HCT116 (cell line): Measurements from ENCODE around the gene DGKG. TPM values are rescaled to one million over a fixed set of nuclear protein-coding genes. Genes with fewer than 3 reads are reported as not detected.

Experiments
- ATAC-seq: fragments of 200-7000 bp; cut with Tn5 transposase; 2 replicates; pipeline ENCODE4 v1.9.1; 2020; ENCODE audit warnings: mild to moderate bottlenecking, moderate library complexity
- BruUV-seq: library from RNA; stranded (reverse); fragments of 400-500 nt; replicated peaks from 2 replicates; lab custom pipeline; 2021; lab: Mats Ljungman, UMichigan
- CTCF ChIA-PET: fragments of 300-600 bp; sonication (Branson Sonifier 250); formaldehyde crosslinking; loops from one replicate; lab custom pipeline; 2021; ENCODE audit warnings: antibody characterized with exemption; lab: Charles Lee
- POLR2A ChIA-PET: fragments of 300-600, 350-600 bp; sonication (Branson Sonifier 250); formaldehyde crosslinking; loops from one replicate; lab custom pipeline; 2021; ENCODE audit warnings: antibody characterized with exemption; lab: Charles Lee
- RAD21 ChIA-PET, 2 experiments: fragments of 300-600 bp; sonication (Branson Sonifier 250); formaldehyde crosslinking; loops; one replicate each; lab custom pipeline; 2023; ENCODE audit warnings: low total read pairs in 2 of 2; ENCODE audit not compliant: uncharacterized antibody in 2 of 2, unreplicated experiment in 2 of 2, low non-redundant PET in 1 of 2; lab: Charles Lee
- DNase-seq: peaks from one replicate; pipeline ENCODE4 v3.0.0-alpha.2; 2010; ENCODE audit warnings: low read depth, low spot score
- H2AFZ ChIP-seq: fragments of 200-600 bp; shearing (Covaris generic), sonication (generic); 2 replicates; pipeline ENCODE4 v1.6.1; 2017; ENCODE audit warnings: low read depth, mixed run types, mixed read lengths, antibody characterized with exemption, low read length; ENCODE audit not compliant: poor library complexity, severe bottlenecking
- H3K27ac ChIP-seq: 2 replicates; pipeline ENCODE4 v1.5.1; 2012; ENCODE audit warnings: low read depth, low read length
- H3K27me3 ChIP-seq: fragments of 200-600 bp; sonication (generic); 2 replicates; pipeline ENCODE4 v1.6.1; 2016; ENCODE audit warnings: mixed run types, low read length, mixed read lengths; ENCODE audit not compliant: insufficient read depth
- H3K36me3 ChIP-seq, 2 experiments: fragments of 200-500 bp in 1 of 2; fragments of 200-600 bp in 1 of 2; sonication (Bioruptor generic) in 1 of 2; sonication (generic) in 1 of 2; 2 replicates each; pipeline versions ENCODE4 v1.5.1 to v1.6.1; 2014 to 2016; ENCODE audit warnings: low read length in 2 of 2, inconsistent platforms in 1 of 2, mixed read lengths in 1 of 2, mixed run types in 1 of 2; ENCODE audit not compliant: insufficient read depth in 2 of 2, control insufficient read depth in 1 of 2
- H3K4me1 ChIP-seq, 2 experiments: fragments of 200-600 bp in 1 of 2; sonication (generic) in 1 of 2; 2 replicates each; pipeline versions ENCODE4 v1.5.1 to v1.6.1; 2012 to 2017; ENCODE audit warnings: low read length in 2 of 2, inconsistent platforms in 1 of 2, mild to moderate bottlenecking in 1 of 2, mixed read lengths in 1 of 2, mixed run types in 1 of 2, moderate library complexity in 1 of 2; ENCODE audit not compliant: insufficient read depth in 2 of 2, control insufficient read depth in 1 of 2
- H3K4me2 ChIP-seq: fragments of 200-600 bp; sonication (generic); 2 replicates; pipeline ENCODE4 v1.6.1; 2017; ENCODE audit warnings: mixed run types, low read length, mixed read lengths
- H3K4me3 ChIP-seq, 2 experiments: fragments of 200-600 bp in 1 of 2; sonication (generic) in 1 of 2; replicated peaks in 1 of 2; 2 replicates each; pipeline ENCODE4 v1.5.1; 2011 to 2016; ENCODE audit warnings: low read length in 2 of 2, control low read depth in 1 of 2, low read depth in 1 of 2, mild to moderate bottlenecking in 1 of 2, mixed read lengths in 1 of 2, mixed run types in 1 of 2
- H3K79me2 ChIP-seq: fragments of 200-600 bp; sonication (generic); 2 replicates; pipeline ENCODE4 v1.6.1; 2017; ENCODE audit warnings: mild to moderate bottlenecking, mixed run types, low read length, moderate library complexity, mixed read lengths; ENCODE audit not compliant: insufficient read depth
- H3K9ac ChIP-seq: fragments of 200-600 bp; sonication (generic); 2 replicates; pipeline ENCODE4 v1.6.1; 2016; ENCODE audit warnings: low read length, mixed read lengths
- H3K9me2 ChIP-seq: fragments of 200-600 bp; sonication (generic), shearing (Covaris generic); 2 replicates; pipeline ENCODE4 v1.6.1; 2017; ENCODE audit warnings: mixed run types, mild to moderate bottlenecking, moderate library complexity; ENCODE audit not compliant: insufficient read depth
- H3K9me3 ChIP-seq, 2 experiments: fragments of 200-500 bp in 1 of 2; fragments of 200-600 bp in 1 of 2; sonication (Bioruptor generic) in 1 of 2; sonication (generic) in 1 of 2; 2 replicates each; pipeline ENCODE4 v1.6.1; 2014 to 2017; ENCODE audit warnings: low read length in 2 of 2, mixed read lengths in 2 of 2, inconsistent platforms in 1 of 2, low read depth in 1 of 2, mild to moderate bottlenecking in 1 of 2, mixed run types in 1 of 2, moderate library complexity in 1 of 2; ENCODE audit not compliant: control insufficient read depth in 1 of 2, insufficient read depth in 1 of 2
- H4K20me1 ChIP-seq: fragments of 200-600 bp; sonication (generic), shearing (Covaris generic); 2 replicates; pipeline ENCODE4 v1.6.1; 2017; ENCODE audit warnings: mixed run types, mild to moderate bottlenecking, moderate library complexity; ENCODE audit not compliant: insufficient read depth
- ATF3 ChIP-seq: IDR thresholded peaks from 2 replicates; pipeline ENCODE4 v1.6.1; 2012
- CBX3 ChIP-seq: IDR thresholded peaks from 2 replicates; pipeline ENCODE4 v1.6.1; 2012; ENCODE audit warnings: low read depth
- CEBPB ChIP-seq: IDR thresholded peaks from 2 replicates; pipeline ENCODE4 v1.6.1; 2012; ENCODE audit warnings: low read depth
- EGR1 ChIP-seq: IDR thresholded peaks from 2 replicates; pipeline ENCODE4 v1.6.1; 2012; ENCODE audit warnings: low read depth
- ELF1 ChIP-seq: IDR thresholded peaks from 2 replicates; pipeline ENCODE4 v1.6.1; 2012; ENCODE audit warnings: low read depth, borderline replicate concordance
- EZH2 ChIP-seq: fragments of 200-600 bp; sonication (generic); IDR thresholded peaks from 2 replicates; pipeline ENCODE4 v1.6.1; 2017; ENCODE audit warnings: antibody characterized with exemption, mixed run types
- FOSL1 ChIP-seq: IDR thresholded peaks from 2 replicates; pipeline ENCODE4 v1.6.1; 2012; ENCODE audit warnings: low read depth
- POLR2A ChIP-seq: IDR thresholded peaks from 2 replicates; pipeline ENCODE4 v1.7.0; 2011; ENCODE audit warnings: borderline replicate concordance; ENCODE audit not compliant: insufficient read depth, insufficient read length; ENCODE audit errors: extremely low read depth
- POLR2AphosphoS5 ChIP-seq: IDR thresholded peaks from 2 replicates; pipeline ENCODE4 v1.6.1; 2011; ENCODE audit warnings: mild to moderate bottlenecking, low read depth, low read length, moderate library complexity
- SIN3A ChIP-seq: IDR thresholded peaks from 2 replicates; pipeline ENCODE4 v1.6.1; 2012; ENCODE audit warnings: low read depth
- SRF ChIP-seq: IDR thresholded peaks from 2 replicates; pipeline ENCODE4 v1.6.1; 2012; ENCODE audit warnings: low read depth
- TCF7L2 ChIP-seq: IDR thresholded peaks from 2 replicates; pipeline ENCODE4 v1.7.0; 2011; ENCODE audit warnings: borderline replicate concordance, inconsistent platforms; ENCODE audit not compliant: insufficient read depth, insufficient read length; ENCODE audit errors: extremely low read depth
- YY1 ChIP-seq: IDR thresholded peaks from 2 replicates; pipeline ENCODE4 v1.6.1; 2011; ENCODE audit warnings: low read length, low read depth, moderate library complexity, mild to moderate bottlenecking; ENCODE audit not compliant: insufficient replicate concordance; ENCODE audit errors: extremely low read depth
- ZBTB33 ChIP-seq: IDR thresholded peaks from 2 replicates; pipeline ENCODE4 v1.6.1; 2011; ENCODE audit warnings: mild to moderate bottlenecking, low read length, moderate library complexity; ENCODE audit not compliant: insufficient replicate concordance; ENCODE audit errors: extremely low read depth
- ZNF274 ChIP-seq: fragments of 200-500 bp; sonication (Bioruptor generic); IDR thresholded peaks from 2 replicates; pipeline ENCODE4 v1.6.1; 2014; ENCODE audit warnings: mild to moderate bottlenecking, low read depth, low read length, inconsistent platforms
- intact Hi-C: fragments of 100-400 bp; cut with micrococcal nuclease; formaldehyde crosslinking; loops from 2 replicates; pipeline ENCODE4 v1.10.0; 2022
- total RNA-seq: library from RNA; stranded (reverse); gene quantifications from one replicate; pipeline ENCODE4 v1.2.1, GENCODE V29; 2021; ENCODE audit not compliant: unreplicated experiment
- TF ChIP-seq, protein P1 (sequence below): IDR thresholded peaks from 2 replicates; pipeline ENCODE4 v1.6.1; 2012
- TF ChIP-seq, protein P2 (sequence below): IDR thresholded peaks from 2 replicates; pipeline ENCODE4 v1.6.1; 2012; ENCODE audit warnings: low read depth

DGKG gene
- total RNA-seq, 1 experiment from 2014 or later: 4.8 TPM

GRCh38 chr3:186198442-186198841 is 163.6 kb downstream of the DGKG start:
- Histone ChIP-seq H3K79me2 (no peaks in the 10 kb centered on the region), H3K9ac (no peak overlapping the region), H2AFZ (no peak overlapping the region), H3K27me3 (no peaks in the 10 kb centered on the region), H3K4me3 (no peak overlapping the region), H3K9me2 (no peaks in the 10 kb centered on the region), H3K9me3 (no peaks in the 10 kb centered on the region), H3K4me2 (no peak overlapping the region), H4K20me1 (no peaks in the 10 kb centered on the region), H3K36me3 (no peaks in the 10 kb centered on the region), H3K27ac (no peak overlapping the region), H3K4me1 (no peaks in the 10 kb centered on the region)
- no TSS peak for BruUV-seq
- ATAC-seq (no peak), DNase-seq (no peak)
- ChIA-PET CTCF (no interaction called here), POLR2A (no interaction called here), RAD21 (no interaction called here)
- intact Hi-C loops: no loop called here
- TF ChIP-seq SIN3A: no peak
- no peak for TF ChIP-seq YY1
- TF ChIP-seq CBX3: no peak
- TF ChIP-seq CEBPB: no peak
- TF ChIP-seq ATF3: no peak
- TF ChIP-seq TCF7L2: no peak
- TF ChIP-seq EGR1: no peak
- TF ChIP-seq, protein P1, sequence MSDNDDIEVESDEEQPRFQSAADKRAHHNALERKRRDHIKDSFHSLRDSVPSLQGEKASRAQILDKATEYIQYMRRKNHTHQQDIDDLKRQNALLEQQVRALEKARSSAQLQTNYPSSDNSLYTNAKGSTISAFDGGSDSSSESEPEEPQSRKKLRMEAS: no peak
- TF ChIP-seq ZBTB33: no peak
- TF ChIP-seq ELF1: no peak
- TF ChIP-seq POLR2A: no peak
- TF ChIP-seq FOSL1: no peak
- no peak for TF ChIP-seq SRF
- TF ChIP-seq POLR2AphosphoS5: no peak
- TF ChIP-seq EZH2: no peak
- TF ChIP-seq, protein P2, sequence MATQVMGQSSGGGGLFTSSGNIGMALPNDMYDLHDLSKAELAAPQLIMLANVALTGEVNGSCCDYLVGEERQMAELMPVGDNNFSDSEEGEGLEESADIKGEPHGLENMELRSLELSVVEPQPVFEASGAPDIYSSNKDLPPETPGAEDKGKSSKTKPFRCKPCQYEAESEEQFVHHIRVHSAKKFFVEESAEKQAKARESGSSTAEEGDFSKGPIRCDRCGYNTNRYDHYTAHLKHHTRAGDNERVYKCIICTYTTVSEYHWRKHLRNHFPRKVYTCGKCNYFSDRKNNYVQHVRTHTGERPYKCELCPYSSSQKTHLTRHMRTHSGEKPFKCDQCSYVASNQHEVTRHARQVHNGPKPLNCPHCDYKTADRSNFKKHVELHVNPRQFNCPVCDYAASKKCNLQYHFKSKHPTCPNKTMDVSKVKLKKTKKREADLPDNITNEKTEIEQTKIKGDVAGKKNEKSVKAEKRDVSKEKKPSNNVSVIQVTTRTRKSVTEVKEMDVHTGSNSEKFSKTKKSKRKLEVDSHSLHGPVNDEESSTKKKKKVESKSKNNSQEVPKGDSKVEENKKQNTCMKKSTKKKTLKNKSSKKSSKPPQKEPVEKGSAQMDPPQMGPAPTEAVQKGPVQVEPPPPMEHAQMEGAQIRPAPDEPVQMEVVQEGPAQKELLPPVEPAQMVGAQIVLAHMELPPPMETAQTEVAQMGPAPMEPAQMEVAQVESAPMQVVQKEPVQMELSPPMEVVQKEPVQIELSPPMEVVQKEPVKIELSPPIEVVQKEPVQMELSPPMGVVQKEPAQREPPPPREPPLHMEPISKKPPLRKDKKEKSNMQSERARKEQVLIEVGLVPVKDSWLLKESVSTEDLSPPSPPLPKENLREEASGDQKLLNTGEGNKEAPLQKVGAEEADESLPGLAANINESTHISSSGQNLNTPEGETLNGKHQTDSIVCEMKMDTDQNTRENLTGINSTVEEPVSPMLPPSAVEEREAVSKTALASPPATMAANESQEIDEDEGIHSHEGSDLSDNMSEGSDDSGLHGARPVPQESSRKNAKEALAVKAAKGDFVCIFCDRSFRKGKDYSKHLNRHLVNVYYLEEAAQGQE: no peak
- TF ChIP-seq ZNF274: no peak
